K562 (cell line): ENCODE measurements around the gene PTGES3. TPM values are rescaled to one million over a fixed set of nuclear protein-coding genes. Genes with fewer than 3 reads are reported as not detected.

Experiments used
- CEBPB ChIP-seq: fragments of 450-650 bp; IDR thresholded peaks from 2 replicates; pipeline ENCODE4 v1.6.1; 2016; ENCODE audit warnings: missing genetic modification characterization, missing compliant biosample characterization
- CHCHD3 ChIP-seq: fragments of 250-450 bp; sonication (Bioruptor Pico); IDR thresholded peaks from 2 replicates; pipeline ENCODE4 v2.1.2; 2022; ENCODE audit warnings: mild to moderate bottlenecking
- COPS2 ChIP-seq: fragments of 450-650 bp; conservative IDR thresholded peaks from 2 replicates; pipeline ENCODE4 v1.6.1; 2016; ENCODE audit warnings: mild to moderate bottlenecking, moderate library complexity
- EHMT2 ChIP-seq: fragments of 450-650 bp; IDR thresholded peaks from 2 replicates; pipeline ENCODE4 v1.6.1; 2018; ENCODE audit warnings: antibody characterized with exemption
- ESRRB ChIP-seq: fragments of 250-450 bp; sonication (Bioruptor Pico); IDR thresholded peaks from 2 replicates; pipeline ENCODE4 v1.5.0; 2020; ENCODE audit warnings: mild to moderate bottlenecking, moderate library complexity, borderline replicate concordance
- FOXA1 ChIP-seq: fragments of 450-650 bp; IDR thresholded peaks from 2 replicates; pipeline ENCODE4 v1.6.1; 2016; ENCODE audit warnings: mild to moderate bottlenecking, borderline replicate concordance
- HEY1 ChIP-seq: fragments of 250-450 bp; sonication (Bioruptor Pico); IDR thresholded peaks from 2 replicates; pipeline ENCODE4 v1.5.0; 2020; ENCODE audit warnings: mild to moderate bottlenecking, moderate library complexity, borderline replicate concordance
- KLF16 ChIP-seq: IDR thresholded peaks from 2 replicates; pipeline ENCODE4 v1.6.1; 2016; ENCODE audit warnings: antibody characterized with exemption
- MCM2 ChIP-seq: fragments of 450-650 bp; IDR thresholded peaks from 2 replicates; pipeline ENCODE4 v1.6.1; 2017; ENCODE audit warnings: low read depth, mild to moderate bottlenecking
- MEF2A ChIP-seq: IDR thresholded peaks from 2 replicates; pipeline ENCODE4 v1.6.1; 2011; ENCODE audit warnings: low read depth, mild to moderate bottlenecking, low read length, moderate library complexity; ENCODE audit not compliant: control insufficient read depth
- MTA1 ChIP-seq: fragments of 450-650 bp; IDR thresholded peaks from 2 replicates; pipeline ENCODE4 v1.6.1; 2017; ENCODE audit warnings: borderline replicate concordance
- MTF1 ChIP-seq: fragments of 250-450 bp; sonication (Bioruptor Pico); IDR thresholded peaks from 2 replicates; pipeline ENCODE4 v1.9.0; 2021; ENCODE audit warnings: moderate library complexity, mild to moderate bottlenecking, inconsistent platforms, borderline replicate concordance
- NFXL1 ChIP-seq: fragments of 450-650 bp; formaldehyde crosslinking; IDR thresholded peaks from 2 replicates; pipeline ENCODE4 v1.4.0; 2021; ENCODE audit warnings: mild to moderate bottlenecking
- PHF21A ChIP-seq: fragments of 450-650 bp; IDR thresholded peaks from 2 replicates; pipeline ENCODE4 v1.6.1; 2017; ENCODE audit warnings: low read depth, borderline replicate concordance
- POLR2H ChIP-seq: IDR thresholded peaks from 2 replicates; pipeline ENCODE4 v1.6.1; 2016; ENCODE audit warnings: missing genetic modification characterization, low read depth, mild to moderate bottlenecking, control low read depth, missing compliant biosample characterization, moderate library complexity
- PRPF4 ChIP-seq: fragments of 200-400 bp; formaldehyde crosslinking; IDR thresholded peaks from one replicate; pipeline ENCODE4 v1.6.1; 2017; ENCODE audit warnings: low read length, low read depth, mild to moderate bottlenecking; ENCODE audit not compliant: insufficient read depth, poor library complexity, severe bottlenecking
- RCOR1 ChIP-seq, 2 experiments: IDR thresholded peaks; 2 replicates each; pipeline ENCODE4 v1.6.1; 2012; ENCODE audit warnings: low read depth in 2 of 2, low read length in 2 of 2, borderline replicate concordance in 1 of 2, improper control_type of control experiment in 1 of 2
- SIN3A ChIP-seq, 2 experiments: fragments of 150-350 bp in 1 of 2; IDR thresholded peaks; 2 replicates each; pipeline ENCODE4 v1.6.1; 2011 to 2016; ENCODE audit warnings: borderline replicate concordance in 2 of 2, low read depth in 2 of 2, low read length in 2 of 2, mild to moderate bottlenecking in 2 of 2, moderate library complexity in 2 of 2; ENCODE audit not compliant: control insufficient read depth in 1 of 2
- SMARCB1 ChIP-seq: IDR thresholded peaks from 2 replicates; pipeline ENCODE4 v1.6.1; 2011; ENCODE audit warnings: improper control_type of control experiment, low read depth; ENCODE audit not compliant: insufficient read length
- SRSF3 ChIP-seq: fragments of 200-400 bp; formaldehyde crosslinking; IDR thresholded peaks from 2 replicates; pipeline ENCODE4 v1.6.1; 2016; ENCODE audit warnings: mild to moderate bottlenecking, low read length, moderate library complexity; ENCODE audit not compliant: insufficient read depth
- TRIM24 ChIP-seq, 2 experiments: fragments of 450-650 bp; IDR thresholded peaks; 2 replicates each; pipeline ENCODE4 v1.6.1; 2016
- ZNF140 ChIP-seq: fragments of 250-450 bp; sonication (Bioruptor Pico); IDR thresholded peaks from 2 replicates; pipeline ENCODE4 v1.8.0; 2021; ENCODE audit warnings: moderate library complexity, mild to moderate bottlenecking, inconsistent platforms
- ZNF316 ChIP-seq: fragments of 450-650 bp; IDR thresholded peaks from 2 replicates; pipeline ENCODE4 v1.6.1; 2016
- ZNF347 ChIP-seq: fragments of 450-650 bp; formaldehyde crosslinking; IDR thresholded peaks from 2 replicates; pipeline ENCODE4 v1.4.0; 2020; ENCODE audit warnings: low read depth, mild to moderate bottlenecking, moderate library complexity
- ZNF384 ChIP-seq: IDR thresholded peaks from 2 replicates; pipeline ENCODE4 v1.6.1; 2012; ENCODE audit warnings: low read depth, low read length, improper control_type of control experiment
- ZNF398 ChIP-seq: fragments of 250-450 bp; sonication (Bioruptor Pico); IDR thresholded peaks from 2 replicates; pipeline ENCODE4 v1.8.0; 2021; ENCODE audit warnings: moderate library complexity, mild to moderate bottlenecking, inconsistent platforms
- polyA plus RNA-seq, 8 experiments: library from polyadenylated mRNA; depleted of rRNA in 4 of 8; stranded (reverse) in 5 of 8; unstranded in 3 of 8; fragments of >200 nt; fragmentation: Nextera tagmentation in 2 of 8; fragmentation: Illumina TruSeq in 1 of 8; extraction: Ambion mirVana in 2 of 8; extraction: Trizol in 1 of 8; gene quantifications; 2 replicates each; pipeline versions ENCODE4 v1.2.1 to v1.2.3, GENCODE V29; 2011 to 2014; ENCODE audit warnings: inconsistent platforms in 1 of 8, missing spikeins in 1 of 8
- total RNA-seq, 7 experiments: library from RNA; depleted of rRNA in 6 of 7; stranded (reverse); fragments of >200 nt in 6 of 7; fragmentation: Illumina TruSeq in 2 of 7; extraction: Trizol in 2 of 7; gene quantifications; 2 replicates each; pipeline versions ENCODE4 v1.2.1 to v1.2.3, GENCODE V29; 2011 to 2021; ENCODE audit warnings: low replicate concordance in 1 of 7
- TF ChIP-seq, protein P1 (sequence below): fragments of 250-450 bp; sonication (Bioruptor Pico); IDR thresholded peaks from 2 replicates; pipeline ENCODE4 v1.8.0; 2022; ENCODE audit warnings: inconsistent platforms, mild to moderate bottlenecking, moderate library complexity, borderline replicate concordance
- TF ChIP-seq, protein P2 (sequence below): fragments of 250-450 bp; sonication (Bioruptor Pico); IDR thresholded peaks from 2 replicates; pipeline ENCODE4 v1.8.0; 2021; ENCODE audit warnings: borderline replicate concordance, mild to moderate bottlenecking, moderate library complexity; ENCODE audit not compliant: poor library complexity, severe bottlenecking

Gene PTGES3
- total and polyA plus RNA-seq, 9 of the 15 experiments (the other 6 are each of a cell fraction or from before 2014, with no cell fraction given): 163 to 501 (median 213) TPM

- TF ChIP-seq ESRRB: no peak
- no peak; the same call in 1 of the 2 replicates for TF ChIP-seq EHMT2
- TF ChIP-seq ZNF384: no peak
- no peak for TF ChIP-seq COPS2
- no peak for TF ChIP-seq MCM2
- TF ChIP-seq ZNF398 (CRISPR knock-in tag): no peak
- no peak for TF ChIP-seq KLF16
- TF ChIP-seq HEY1 (CRISPR knock-in tag): no peak
- TF ChIP-seq FOXA1: no peak
- no peak for TF ChIP-seq TRIM24 (IDR thresholded peaks at IDR 0.05)
- no peak for TF ChIP-seq CHCHD3 (CRISPR knock-in tag)
- TF ChIP-seq CEBPB: no peak
- no peak for TF ChIP-seq PRPF4
- no peak for TF ChIP-seq PHF21A
- TF ChIP-seq ZNF140: no peak
- no peak for TF ChIP-seq MEF2A
- TF ChIP-seq MTF1 (CRISPR knock-in tag): no peak
- TF ChIP-seq SRSF3: no peak
- TF ChIP-seq, protein P1, sequence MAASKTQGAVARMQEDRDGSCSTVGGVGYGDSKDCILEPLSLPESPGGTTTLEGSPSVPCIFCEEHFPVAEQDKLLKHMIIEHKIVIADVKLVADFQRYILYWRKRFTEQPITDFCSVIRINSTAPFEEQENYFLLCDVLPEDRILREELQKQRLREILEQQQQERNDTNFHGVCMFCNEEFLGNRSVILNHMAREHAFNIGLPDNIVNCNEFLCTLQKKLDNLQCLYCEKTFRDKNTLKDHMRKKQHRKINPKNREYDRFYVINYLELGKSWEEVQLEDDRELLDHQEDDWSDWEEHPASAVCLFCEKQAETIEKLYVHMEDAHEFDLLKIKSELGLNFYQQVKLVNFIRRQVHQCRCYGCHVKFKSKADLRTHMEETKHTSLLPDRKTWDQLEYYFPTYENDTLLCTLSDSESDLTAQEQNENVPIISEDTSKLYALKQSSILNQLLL (CRISPR knock-in tag): no peak
- TF ChIP-seq NFXL1 (CRISPR knock-in tag): no peak
- TF ChIP-seq ZNF347 (CRISPR knock-in tag): no peak
- no peak for TF ChIP-seq ZNF316
- TF ChIP-seq, protein P2, sequence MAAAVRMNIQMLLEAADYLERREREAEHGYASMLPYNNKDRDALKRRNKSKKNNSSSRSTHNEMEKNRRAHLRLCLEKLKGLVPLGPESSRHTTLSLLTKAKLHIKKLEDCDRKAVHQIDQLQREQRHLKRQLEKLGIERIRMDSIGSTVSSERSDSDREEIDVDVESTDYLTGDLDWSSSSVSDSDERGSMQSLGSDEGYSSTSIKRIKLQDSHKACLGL (CRISPR knock-in tag): no peak
- TF ChIP-seq SMARCB1: no peak
- TF ChIP-seq MTA1: no peak
- no peak for TF ChIP-seq POLR2H (tag)
- no peak for TF ChIP-seq RCOR1 (IDR thresholded peaks at IDR 0.05; ENCODE audit: borderline replicate concordance in 1 of 2, low read depth in 2 of 2, low read length in 2 of 2)
- peak; percentile 37 to 49; a peak in 1 of 4 replicates for TF ChIP-seq SIN3A (IDR thresholded peaks at IDR 0.05; ENCODE audit: borderline replicate concordance in 2 of 2, control insufficient read depth in 1 of 2, low read depth in 2 of 2, low read length in 2 of 2)
These were observed 33.1 kb upstream of the PTGES3 start (continued) for GRCh38 chr12:56721216-56721615.
